Stimulated activated naive CD8-positive, alpha-beta T cell treated with anti-CD3 and anti-CD28 coated beads, Interleukin-15, Interleukin-2, amounts not matched to agents 100 U/mL and 50 U/mL, for 24 hours (primary cell): Measurements from ENCODE around the gene ELL.

Source experiments
- ATAC-seq: fragments of 150-1000 bp; cut with Tn5 transposase; one replicate; pipeline ENCODE4 v1.10.0; 2021
- DNase-seq: peaks from one replicate; pipeline ENCODE4 v3.0.0; 2021

ELL gene

GRCh38 chr19:18433735-18434398 lies 88.0 kb downstream of the ELL start:
- DNase-seq (no peak), ATAC-seq (no peak)

GRCh38 chr19:18433015-18433691 lies 88.7 kb downstream of the ELL start:
- DNase-seq (peak; percentile 41), ATAC-seq (no peak)

DNA sequence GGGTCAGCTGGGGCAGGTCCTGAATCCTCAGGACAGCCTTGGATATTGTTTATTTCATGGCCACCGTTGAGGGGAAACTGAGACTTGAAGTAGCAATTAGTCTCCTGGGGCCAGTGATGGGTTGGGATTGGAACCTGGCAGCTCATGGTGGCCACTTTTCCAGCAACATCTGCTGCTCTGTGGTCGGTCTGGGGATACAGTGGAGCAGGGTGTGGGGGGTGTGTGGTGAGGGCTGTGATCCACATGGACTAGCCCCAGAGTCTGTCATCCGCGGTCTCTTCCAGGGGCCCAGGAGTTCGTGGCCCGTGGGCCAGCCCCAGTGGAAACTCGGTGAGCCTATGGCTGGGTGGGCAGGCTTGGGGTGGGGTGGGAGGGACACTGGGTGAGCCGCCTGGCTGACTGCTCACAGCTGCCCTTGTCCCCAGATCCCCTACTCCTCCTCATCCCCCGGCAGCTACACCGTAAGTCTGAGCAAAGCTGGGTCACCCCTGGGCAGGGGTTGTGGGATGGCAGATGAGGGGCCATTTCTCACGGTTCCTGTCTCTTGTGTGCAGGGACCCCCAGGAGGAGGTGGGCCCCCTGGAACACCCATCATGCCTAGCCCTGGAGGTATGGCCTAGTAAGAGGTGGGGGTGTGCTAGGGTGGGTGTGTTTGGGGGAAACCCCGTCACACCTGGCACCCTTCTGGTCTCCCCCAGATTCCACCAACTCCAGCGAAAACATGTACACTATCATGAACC lies 89.4 kb downstream of the ELL start:
- DNase-seq (no peak), ATAC-seq (no peak)

DNA sequence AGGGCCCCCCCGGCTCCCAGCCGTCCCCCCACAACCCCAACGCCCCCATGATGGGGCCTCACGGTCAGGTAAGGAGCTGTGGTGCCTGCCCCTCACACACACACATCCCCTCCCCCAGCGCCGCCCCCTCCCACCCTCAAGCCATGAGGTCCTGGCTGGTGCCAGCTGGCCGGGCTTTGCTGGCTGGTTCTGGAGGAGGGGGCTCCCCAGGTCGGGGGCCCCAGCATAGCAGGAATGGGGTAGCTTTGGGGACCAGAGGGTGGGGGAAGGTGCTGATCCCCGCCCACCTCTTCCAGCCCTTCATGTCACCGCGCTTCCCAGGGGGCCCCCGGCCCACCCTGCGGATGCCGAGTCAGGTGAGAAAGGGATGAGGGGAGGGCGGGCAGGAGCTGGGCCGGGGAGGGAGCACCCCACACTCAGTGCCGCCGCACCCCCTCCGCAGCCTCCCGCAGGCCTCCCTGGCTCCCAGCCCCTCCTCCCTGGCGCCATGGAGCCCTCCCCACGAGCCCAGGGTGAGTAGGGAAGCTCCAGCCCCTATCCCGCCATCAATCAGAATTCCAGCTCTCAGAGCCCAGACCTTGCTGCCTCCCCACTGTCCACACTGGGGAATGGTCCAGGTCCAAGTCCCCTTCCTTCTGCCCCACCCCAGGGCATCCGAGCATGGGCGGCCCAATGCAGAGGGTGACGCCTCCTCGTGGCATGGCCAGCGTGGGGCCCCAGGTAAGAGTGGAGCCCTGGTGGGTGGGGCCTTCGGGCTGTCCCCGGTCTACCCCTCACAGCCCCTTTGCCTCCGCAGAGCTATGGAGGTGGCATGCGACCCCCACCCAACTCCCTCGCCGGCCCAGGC lies 90.3 kb downstream of the ELL start:
- DNase-seq = no peak
- no peak for ATAC-seq

GRCh38 chr19:18430417-18431144 lies 91.3 kb downstream of the ELL start:
- DNase-seq (no peak), ATAC-seq (no peak)

DNA sequence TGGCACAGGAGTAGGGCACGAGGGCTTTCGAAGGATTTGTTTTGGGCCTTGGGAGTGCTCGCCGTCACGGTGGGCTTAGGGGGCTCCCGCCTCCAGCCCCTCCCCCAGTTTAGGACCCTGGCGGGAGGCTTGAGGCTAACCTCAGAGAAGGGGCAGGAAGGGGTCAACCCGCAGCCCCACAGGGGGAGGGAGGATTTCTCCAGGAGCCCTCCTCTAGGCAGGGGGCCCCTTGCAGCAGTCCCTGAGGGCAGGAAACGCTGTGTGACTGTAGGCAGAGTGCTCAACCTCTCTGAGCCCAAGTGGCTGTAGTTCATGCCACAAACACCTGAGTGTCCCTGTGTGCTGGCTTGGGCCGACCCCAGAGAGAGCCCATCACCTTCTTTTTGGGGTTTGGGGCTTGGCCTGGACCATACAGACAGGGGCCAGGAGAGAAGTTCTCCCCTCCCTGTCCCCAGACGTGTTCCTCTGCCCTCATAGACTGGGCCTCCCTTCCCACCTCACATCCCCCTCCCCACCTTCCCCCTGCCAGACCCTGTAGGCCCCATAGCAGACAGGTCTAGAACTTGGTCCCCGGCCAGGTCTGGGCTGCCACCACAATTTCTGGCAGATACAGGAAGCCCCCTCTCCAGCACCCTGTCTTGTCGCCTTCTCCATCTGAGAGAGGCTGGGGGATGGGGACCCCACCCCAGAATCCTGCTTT lies 92.0 kb downstream of the ELL start:
- no peak for DNase-seq
- ATAC-seq = no peak

- ATAC-seq (peak; percentile 79), DNase-seq (peak; percentile 88)
Measured at GRCh38 chr19:18428787-18429674, 92.8 kb downstream of the ELL start.

DNA sequence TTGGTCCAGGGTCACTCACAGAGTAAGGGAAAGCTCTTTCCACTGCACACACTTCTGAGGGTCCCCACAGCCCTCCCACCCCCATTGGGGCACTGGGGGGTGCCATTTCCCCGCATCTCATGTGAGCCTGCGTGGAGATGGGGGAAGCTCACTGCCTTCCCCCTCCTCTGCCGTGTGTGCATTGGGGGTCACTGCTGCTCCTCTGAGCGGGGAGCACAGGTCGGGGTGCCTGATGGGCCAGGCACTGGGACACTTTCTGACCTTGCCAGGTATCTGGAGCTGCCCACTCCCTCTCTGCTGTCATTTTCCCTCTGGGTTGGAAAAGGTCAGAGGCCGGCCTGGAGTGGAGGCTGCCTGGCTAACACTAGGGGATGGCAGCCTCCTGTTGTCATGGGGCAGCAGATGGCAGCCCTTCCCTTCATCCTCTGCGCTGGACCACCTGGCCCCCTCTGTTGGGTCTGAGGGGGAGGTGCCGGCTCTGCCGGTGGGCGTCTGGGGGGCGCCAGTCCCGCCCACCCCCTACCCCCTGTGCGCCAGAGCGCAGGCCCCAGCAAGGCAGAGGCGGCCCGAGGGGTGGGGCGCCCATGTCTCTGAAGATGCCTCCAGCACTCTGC lies 93.6 kb downstream of the ELL start:
- ATAC-seq (no peak), DNase-seq (no peak)

- no peak for DNase-seq
- ATAC-seq = no peak
Measured at GRCh38 chr19:18427743-18428113, 94.1 kb downstream of the ELL start.

GRCh38 chr19:18427080-18427742 lies 94.7 kb downstream of the ELL start:
- ATAC-seq = no peak
- DNase-seq = no peak

GRCh38 chr19:18426416-18426767 lies 95.5 kb downstream of the ELL start:
- no peak for DNase-seq
- no peak for ATAC-seq

GRCh38 chr19:18425515-18426415 lies 96.1 kb downstream of the ELL start:
- DNase-seq (no peak), ATAC-seq (no peak)

GRCh38 chr19:18424890-18425514 lies 96.9 kb downstream of the ELL start:
- ATAC-seq (no peak), DNase-seq (no peak)

DNA sequence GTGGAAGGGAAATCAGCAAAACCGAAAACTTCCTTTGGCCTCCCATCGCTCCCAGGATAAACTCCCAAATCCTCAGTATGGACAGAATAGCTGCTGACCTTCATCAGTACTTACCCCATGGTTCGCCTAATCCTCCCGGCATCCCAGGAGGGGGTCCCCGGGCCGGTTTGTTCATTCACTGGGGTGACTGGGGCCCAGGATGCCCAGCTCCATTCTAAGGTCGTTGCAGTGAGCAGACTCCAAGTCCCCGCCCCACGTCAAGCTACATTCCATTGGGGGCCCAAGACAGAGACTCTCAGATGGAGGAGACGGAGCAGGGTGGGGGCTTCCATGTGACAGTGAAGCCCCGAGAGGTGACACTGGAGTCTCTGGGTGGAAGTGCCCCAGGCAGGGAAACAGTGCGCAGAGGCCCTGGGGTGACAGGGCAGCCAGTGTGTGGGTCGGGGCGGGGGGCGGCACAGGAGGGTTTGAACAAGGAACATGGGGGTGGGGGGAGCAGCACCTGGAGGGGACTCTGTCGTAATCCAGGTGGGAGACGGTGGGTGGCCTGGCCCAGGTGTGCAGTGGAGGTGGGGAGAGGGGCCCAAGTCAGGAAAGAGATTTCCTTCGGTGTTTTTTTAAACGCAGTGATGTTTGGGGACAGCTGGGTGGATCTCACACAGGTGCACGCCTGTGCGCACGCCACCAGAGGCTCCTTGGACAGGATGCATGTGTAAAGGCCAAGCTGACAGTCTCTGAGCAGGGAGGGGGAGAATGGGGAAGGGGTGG lies 97.6 kb downstream of the ELL start:
- DNase-seq = no peak
- ATAC-seq = no peak

GRCh38 chr19:18423258-18424020 lies 98.4 kb downstream of the ELL start:
- DNase-seq (no peak), ATAC-seq (no peak)

- ATAC-seq = no peak
Measured at GRCh38 chr19:18422530-18423191, 99.2 kb downstream of the ELL start.

More at GRCh38 chr19:18422530-18423191, 99.2 kb downstream of the ELL start:
- DNase-seq = no peak
